Neural progenitor cell (in vitro differentiated cells): ENCODE results near the gene VPS13D.

ENCODE experiments used
- EZH2 ChIP-seq: fragments of 200-600 bp; sonication (generic); IDR thresholded peaks from 2 replicates; pipeline ENCODE4 v1.6.1; 2017; ENCODE audit warnings: antibody characterized with exemption, mild to moderate bottlenecking, moderate library complexity
- TF ChIP-seq, protein P1 (sequence below): fragments of 200-600 bp; sonication (generic); IDR thresholded peaks from 2 replicates; pipeline ENCODE4 v1.5.1; 2017; ENCODE audit warnings: antibody characterized with exemption, mild to moderate bottlenecking

DNA sequence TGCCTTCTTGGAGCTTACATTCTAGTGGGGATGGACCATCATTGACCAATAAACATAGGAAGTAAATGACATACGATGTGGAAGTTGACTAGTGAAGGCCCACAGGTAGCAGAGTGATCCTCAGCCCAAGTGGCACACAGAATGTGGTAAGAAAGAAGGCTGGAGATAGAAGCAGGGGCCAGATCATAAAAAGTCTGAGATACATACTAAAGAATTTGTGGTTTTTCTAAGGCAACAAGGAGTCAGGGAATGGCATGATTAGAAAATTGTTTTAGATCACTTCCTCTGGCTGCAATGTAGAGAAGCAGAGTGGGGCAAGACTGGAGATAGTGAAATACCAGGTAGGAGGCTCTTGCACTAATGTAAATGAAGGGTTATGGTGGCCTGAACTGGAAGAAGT lies 154.0 kb downstream of the VPS13D start:
- no peak for TF ChIP-seq EZH2
- TF ChIP-seq, protein P1, sequence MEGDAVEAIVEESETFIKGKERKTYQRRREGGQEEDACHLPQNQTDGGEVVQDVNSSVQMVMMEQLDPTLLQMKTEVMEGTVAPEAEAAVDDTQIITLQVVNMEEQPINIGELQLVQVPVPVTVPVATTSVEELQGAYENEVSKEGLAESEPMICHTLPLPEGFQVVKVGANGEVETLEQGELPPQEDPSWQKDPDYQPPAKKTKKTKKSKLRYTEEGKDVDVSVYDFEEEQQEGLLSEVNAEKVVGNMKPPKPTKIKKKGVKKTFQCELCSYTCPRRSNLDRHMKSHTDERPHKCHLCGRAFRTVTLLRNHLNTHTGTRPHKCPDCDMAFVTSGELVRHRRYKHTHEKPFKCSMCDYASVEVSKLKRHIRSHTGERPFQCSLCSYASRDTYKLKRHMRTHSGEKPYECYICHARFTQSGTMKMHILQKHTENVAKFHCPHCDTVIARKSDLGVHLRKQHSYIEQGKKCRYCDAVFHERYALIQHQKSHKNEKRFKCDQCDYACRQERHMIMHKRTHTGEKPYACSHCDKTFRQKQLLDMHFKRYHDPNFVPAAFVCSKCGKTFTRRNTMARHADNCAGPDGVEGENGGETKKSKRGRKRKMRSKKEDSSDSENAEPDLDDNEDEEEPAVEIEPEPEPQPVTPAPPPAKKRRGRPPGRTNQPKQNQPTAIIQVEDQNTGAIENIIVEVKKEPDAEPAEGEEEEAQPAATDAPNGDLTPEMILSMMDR: no peak
